HUES64 (cell line): ENCODE data around the gene KLC1.

Source experiments
- H3K27ac ChIP-seq: 2 replicates; pipeline ENCODE4 v1.7.0; 2013; ENCODE audit warnings: low read depth, low read length, inconsistent platforms
- H3K27me3 ChIP-seq: 2 replicates; pipeline ENCODE4 v1.6.1; 2013; ENCODE audit warnings: mild to moderate bottlenecking, low read length; ENCODE audit not compliant: insufficient read depth
- H3K36me3 ChIP-seq: 2 replicates; pipeline ENCODE4 v1.6.1; 2013; ENCODE audit warnings: mild to moderate bottlenecking, low read length; ENCODE audit not compliant: insufficient read depth
- H3K4me1 ChIP-seq: 2 replicates; pipeline ENCODE4 v1.6.1; 2013; ENCODE audit warnings: mild to moderate bottlenecking, low read length, moderate library complexity; ENCODE audit not compliant: insufficient read depth
- H3K4me3 ChIP-seq: 2 replicates; pipeline ENCODE4 v1.5.1; 2013; ENCODE audit warnings: mild to moderate bottlenecking, low read length, moderate library complexity
- H3K9ac ChIP-seq: 2 replicates; pipeline ENCODE4 v1.6.1; 2013; ENCODE audit warnings: mild to moderate bottlenecking, low read depth, low read length
- H3K9me3 ChIP-seq: 2 replicates; pipeline ENCODE4 v1.6.1; 2013; ENCODE audit warnings: low read depth, low read length; ENCODE audit not compliant: insufficient read depth
- WGBS: fragments of 150-250, 120-280 bp; methylation state at CpG from one replicate; pipeline ENCODE4 v1.1.7; 2013; ENCODE audit warnings: missing lambda C conversion rate; 5-methylcytosine and 5-hydroxymethylcytosine counted together

The KLC1 gene

GRCh38 chr14:103728141-103728540 lies 99.1 kb downstream of the KLC1 start:
- WGBS, result 95% methylated on average over 19 of the region's 19 CpGs
- Histone ChIP-seq H3K27ac (no peak overlapping the region), H3K27me3 (no peaks in the 10 kb centered on the region), H3K9me3 (no peaks in the 10 kb centered on the region), H3K4me1 (no peaks in the 10 kb centered on the region), H3K4me3 (no peak overlapping the region), H3K36me3 (peaks cover 37% of the 10 kb centered on the region), H3K9ac (no peak overlapping the region)

DNA sequence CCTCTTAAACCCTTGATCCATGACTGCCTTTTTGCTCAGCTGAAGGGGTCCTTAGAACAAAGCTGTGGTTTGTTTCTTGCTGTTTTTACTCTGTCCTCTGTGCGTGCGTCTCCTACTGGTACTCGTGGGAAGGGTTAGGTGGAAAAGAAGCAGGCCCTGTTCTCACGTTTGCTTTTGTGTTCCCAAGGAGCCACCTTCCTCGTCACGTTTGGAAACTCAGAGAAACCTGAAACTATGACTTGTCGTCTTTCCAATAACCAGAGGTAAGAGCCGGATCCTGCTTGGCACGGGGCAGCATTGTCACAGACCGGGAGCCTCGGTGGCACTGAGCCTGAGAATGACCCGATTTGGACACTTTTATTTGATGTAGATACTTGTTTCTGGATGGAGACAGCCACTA lies 99.7 kb downstream of the KLC1 start:
- 93% methylated on average over 12 of the region's 12 CpGs for WGBS
- no peak overlapping the region for H3K4me3 ChIP-seq
- H3K9me3 ChIP-seq, result no peaks in the 10 kb centered on the region
- H3K4me1 ChIP-seq, result no peaks in the 10 kb centered on the region
- H3K36me3 ChIP-seq, result peaks cover 43% of the 10 kb centered on the region
- H3K9ac ChIP-seq, result no peak overlapping the region
- no peak overlapping the region for H3K27ac ChIP-seq
- H3K27me3 ChIP-seq, result no peaks in the 10 kb centered on the region

GRCh38 chr14:103729496-103730448 lies 100.8 kb downstream of the KLC1 start:
- H3K4me3 ChIP-seq, result no peak overlapping the region
- H3K27me3 ChIP-seq, result no peaks in the 10 kb centered on the region
- no peak overlapping the region for H3K9ac ChIP-seq
- no peak overlapping the region for H3K27ac ChIP-seq
- 95% methylated on average over 24 of the region's 24 CpGs for WGBS
- peaks cover 46% of the 10 kb centered on the region for H3K36me3 ChIP-seq
- H3K9me3 ChIP-seq, result no peaks in the 10 kb centered on the region
- H3K4me1 ChIP-seq, result no peaks in the 10 kb centered on the region

DNA sequence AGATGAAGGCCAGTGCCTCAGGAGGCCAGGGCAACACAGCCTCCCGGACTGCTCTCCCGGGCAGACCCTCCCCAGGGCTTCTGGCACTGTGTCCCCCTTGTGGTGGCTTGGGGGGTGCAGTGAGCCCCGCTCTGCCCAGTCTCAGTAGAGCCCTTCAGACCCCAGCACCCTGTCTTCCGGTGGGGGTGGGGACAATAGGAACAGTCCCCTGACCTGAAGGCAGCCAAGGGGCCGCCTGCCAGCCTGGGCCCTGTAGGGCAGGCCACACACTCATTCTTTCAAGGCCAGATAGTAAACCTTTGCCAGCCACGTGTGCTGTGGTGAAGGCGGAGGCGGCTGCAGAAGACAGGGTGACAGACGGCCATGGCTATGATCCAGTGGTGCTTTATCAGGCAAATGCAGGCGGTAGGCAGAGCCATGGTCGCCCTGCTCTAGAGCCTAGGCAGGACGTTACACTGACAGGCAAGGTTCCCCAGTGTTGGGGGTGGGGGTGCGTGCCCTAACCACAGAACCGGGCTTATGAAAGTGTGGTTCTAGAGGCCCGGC lies 101.6 kb downstream of the KLC1 start:
- no peaks in the 10 kb centered on the region for H3K9me3 ChIP-seq
- H3K36me3 ChIP-seq, result peaks cover 49% of the 10 kb centered on the region
- no peaks in the 10 kb centered on the region; the same call in 1 of the 2 replicates for H3K4me1 ChIP-seq
- WGBS, result 95% methylated on average over 15 of the region's 15 CpGs
- no peaks in the 10 kb centered on the region for H3K27me3 ChIP-seq
- H3K27ac ChIP-seq, result no peak overlapping the region
- no peak overlapping the region for H3K9ac ChIP-seq
- H3K4me3 ChIP-seq, result no peak overlapping the region

DNA sequence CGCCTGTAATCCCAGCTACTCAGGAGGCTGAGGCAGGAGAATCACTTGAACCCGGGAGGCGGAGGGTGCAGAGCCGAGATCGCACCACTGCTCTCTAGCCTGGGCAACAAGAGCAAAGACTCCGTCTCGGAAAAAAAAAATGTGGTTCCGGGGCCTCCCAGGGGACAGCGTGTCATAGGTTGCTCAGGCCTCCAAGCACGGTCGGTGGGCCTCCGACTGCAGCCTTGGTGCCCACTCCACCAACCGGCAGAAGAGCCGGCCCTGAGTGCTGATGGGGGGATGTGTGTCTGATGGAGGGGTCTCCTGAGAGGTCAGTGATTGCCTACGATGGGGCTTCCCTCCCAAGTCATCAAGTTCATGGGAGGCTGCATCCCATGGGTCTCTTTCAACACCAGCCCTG lies 102.5 kb downstream of the KLC1 start:
- no peaks in the 10 kb centered on the region for H3K27me3 ChIP-seq
- no peaks in the 10 kb centered on the region; the same call in 1 of the 2 replicates for H3K4me1 ChIP-seq
- WGBS, result 95% methylated on average over 15 of the region's 15 CpGs
- H3K27ac ChIP-seq, result no peak overlapping the region
- no peak overlapping the region for H3K9ac ChIP-seq
- no peaks in the 10 kb centered on the region for H3K9me3 ChIP-seq
- H3K4me3 ChIP-seq, result no peak overlapping the region
- H3K36me3 ChIP-seq, result peaks cover 49% of the 10 kb centered on the region

DNA sequence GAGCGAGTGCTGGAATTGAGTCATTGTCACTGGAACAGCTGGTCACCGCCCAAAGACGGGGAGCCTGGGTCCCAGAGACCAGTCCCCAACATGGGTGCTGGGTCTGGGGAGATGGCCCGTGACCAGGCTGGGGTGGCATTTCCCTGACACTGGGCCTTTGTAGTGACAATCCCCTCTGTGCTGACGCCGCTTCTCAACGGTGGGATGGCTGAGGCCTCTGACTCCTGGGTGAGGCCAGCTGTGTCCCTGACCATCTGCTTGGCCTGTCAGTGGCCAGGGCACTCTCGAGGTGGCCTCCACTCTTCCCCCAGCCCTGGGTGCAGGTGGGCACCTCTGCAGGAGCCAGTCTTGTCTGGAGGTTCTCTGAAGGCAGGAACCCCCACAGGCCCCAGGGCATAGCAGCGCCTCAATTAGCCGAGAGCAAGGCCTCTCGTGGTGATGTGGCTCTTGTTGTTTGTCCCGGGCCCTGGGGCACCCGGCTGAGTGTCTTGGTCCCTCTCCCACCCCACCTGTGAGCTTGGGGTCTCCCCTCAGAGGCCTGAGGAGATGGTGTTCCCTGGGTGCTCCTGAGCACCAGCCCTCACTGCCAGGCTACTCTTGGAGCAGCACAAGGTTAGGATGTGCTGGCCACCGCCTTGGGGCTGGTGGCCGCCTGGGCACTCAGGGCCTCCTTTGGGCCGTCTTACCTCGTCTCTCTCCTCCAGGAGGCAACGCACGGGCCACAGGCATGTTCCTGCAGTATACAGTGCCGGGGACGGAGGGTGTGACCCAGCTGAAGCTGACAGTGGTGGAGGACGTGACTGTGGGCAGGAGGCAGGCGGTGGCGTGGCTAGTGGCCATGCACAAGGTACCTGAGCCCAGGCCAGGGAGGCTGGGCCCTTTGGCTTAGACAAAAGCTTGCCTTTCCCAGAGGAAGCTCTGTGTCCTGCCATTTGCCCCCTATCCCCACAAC lies 103.2 kb downstream of the KLC1 start:
- Histone ChIP-seq H3K4me1 (no peaks in the 10 kb centered on the region; the same call in 1 of the 2 replicates), H3K4me3 (no peak overlapping the region), H3K9ac (no peak overlapping the region), H3K36me3 (peaks cover 49% of the 10 kb centered on the region), H3K27me3 (no peaks in the 10 kb centered on the region), H3K9me3 (no peaks in the 10 kb centered on the region), H3K27ac (no peak overlapping the region)
- WGBS, result 96% methylated on average over 24 of the region's 24 CpGs

DNA sequence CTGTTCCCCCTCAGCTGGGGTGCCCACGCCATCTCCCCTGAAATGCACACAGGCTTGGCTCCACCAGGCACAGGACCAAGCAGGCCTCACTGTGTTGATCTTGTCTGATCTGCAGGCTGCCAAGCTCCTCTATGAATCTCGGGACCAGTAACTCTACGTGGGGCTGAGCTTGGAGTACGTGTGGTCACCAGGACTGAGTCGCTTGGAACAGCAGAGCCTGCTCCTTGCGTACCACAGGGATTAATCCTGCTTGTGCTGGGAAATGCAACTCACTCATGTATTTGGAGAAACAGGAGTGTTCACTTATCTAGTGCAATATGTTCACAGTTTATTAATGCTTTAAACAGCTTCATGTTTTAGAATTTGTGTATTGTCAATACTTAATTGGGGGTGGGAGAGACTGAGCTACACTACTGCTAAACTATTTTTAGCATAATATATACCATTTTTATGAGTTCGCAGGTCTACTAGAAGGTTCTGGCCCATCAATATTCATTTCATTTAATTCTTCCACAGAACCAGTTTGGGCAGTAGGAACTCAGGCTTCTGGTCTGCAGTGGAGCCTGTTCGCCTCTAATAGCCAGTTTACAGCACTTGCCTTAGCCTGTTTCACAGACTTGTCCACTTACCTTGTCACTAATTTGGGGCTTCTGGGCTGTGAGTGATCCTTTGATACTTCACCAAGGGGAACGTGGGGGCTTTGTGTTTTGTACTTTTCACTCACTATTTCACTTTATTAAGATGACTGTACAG lies 104.0 kb downstream of the KLC1 start:
- Histone ChIP-seq H3K36me3 (peaks cover 49% of the 10 kb centered on the region), H3K9ac (no peak overlapping the region), H3K4me3 (no peak overlapping the region), H3K4me1 (no peaks in the 10 kb centered on the region; the same call in 1 of the 2 replicates), H3K27me3 (no peaks in the 10 kb centered on the region), H3K27ac (no peak overlapping the region), H3K9me3 (no peaks in the 10 kb centered on the region)
- 92% methylated on average over 8 of the region's 9 CpGs for WGBS

DNA sequence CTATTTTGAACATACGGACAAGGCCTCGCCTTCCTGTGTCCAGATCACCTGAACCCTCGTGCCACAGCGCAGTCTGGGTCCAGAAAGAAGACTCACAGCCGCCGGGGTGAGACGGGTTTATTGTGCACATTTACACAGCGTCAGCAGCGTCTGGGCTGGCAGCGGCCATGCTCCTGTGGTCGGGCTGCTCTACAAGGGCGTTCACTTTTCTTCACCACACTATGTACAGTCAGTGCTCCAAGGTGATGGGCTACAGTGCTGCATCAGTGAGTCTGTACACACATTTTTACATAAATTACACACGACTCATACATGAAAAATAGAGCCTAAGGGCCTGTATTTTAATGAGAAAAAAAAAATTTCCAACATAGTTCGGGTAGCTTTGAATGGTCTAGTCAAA lies 104.6 kb downstream of the KLC1 start:
- 96% methylated on average over 14 of the region's 14 CpGs for WGBS
- peaks cover 43% of the 10 kb centered on the region for H3K36me3 ChIP-seq
- H3K4me1 ChIP-seq, result no peaks in the 10 kb centered on the region; the same call in 1 of the 2 replicates
- H3K27me3 ChIP-seq, result no peaks in the 10 kb centered on the region
- no peak overlapping the region for H3K9ac ChIP-seq
- H3K9me3 ChIP-seq, result no peaks in the 10 kb centered on the region
- H3K27ac ChIP-seq, result no peak overlapping the region
- no peak overlapping the region for H3K4me3 ChIP-seq

GRCh38 chr14:103734081-103734888 lies 105.3 kb downstream of the KLC1 start:
- H3K4me3 ChIP-seq, result no peak overlapping the region
- H3K9ac ChIP-seq, result no peak overlapping the region
- no peaks in the 10 kb centered on the region for H3K9me3 ChIP-seq
- 95% methylated on average over 23 of the region's 23 CpGs for WGBS
- H3K27ac ChIP-seq, result no peak overlapping the region
- H3K27me3 ChIP-seq, result no peaks in the 10 kb centered on the region
- peaks cover 37% of the 10 kb centered on the region for H3K36me3 ChIP-seq
- no peaks in the 10 kb centered on the region; the same call in 1 of the 2 replicates for H3K4me1 ChIP-seq

GRCh38 chr14:103735022-103735421 lies 106.0 kb downstream of the KLC1 start:
- Histone ChIP-seq H3K9me3 (no peaks in the 10 kb centered on the region), H3K27ac (no peak overlapping the region), H3K36me3 (peaks cover 29% of the 10 kb centered on the region), H3K27me3 (no peaks in the 10 kb centered on the region), H3K4me1 (no peaks in the 10 kb centered on the region; the same call in none of the 2 replicates), H3K9ac (no peak overlapping the region), H3K4me3 (no peak overlapping the region)
- WGBS, result 95% methylated on average over 12 of the region's 12 CpGs
